GM18508 (cell line): ENCODE results near the gene ABCA7.

Source experiments
- ATAC-seq: cut with Tn5 transposase; IDR thresholded peaks from one replicate; pipeline ENCODE4 v1.9.1; 2021; ENCODE audit warnings: moderate number of reproducible peaks; ENCODE audit not compliant: insufficient read depth, unreplicated experiment

Gene ABCA7

DNA sequence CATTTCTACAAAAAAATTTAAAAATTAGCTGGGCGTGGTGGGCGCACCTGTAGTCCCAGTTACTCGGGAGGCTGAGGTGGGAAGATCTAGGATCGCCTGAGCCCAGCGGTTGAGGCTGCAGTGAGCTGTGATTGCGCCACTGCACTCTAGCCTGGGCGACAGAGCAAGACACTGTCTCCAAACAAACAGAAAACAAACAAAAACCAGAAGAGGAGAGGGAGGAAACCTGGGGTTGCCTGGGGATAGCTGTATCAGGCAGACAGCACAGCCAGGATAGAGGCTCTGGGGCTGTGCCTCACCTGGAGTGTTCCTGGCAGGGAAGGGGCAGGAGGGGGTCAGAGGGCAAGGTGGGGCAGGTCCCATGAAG is 57.9 kb downstream of the ABCA7 start:
- no peak for ATAC-seq

DNA sequence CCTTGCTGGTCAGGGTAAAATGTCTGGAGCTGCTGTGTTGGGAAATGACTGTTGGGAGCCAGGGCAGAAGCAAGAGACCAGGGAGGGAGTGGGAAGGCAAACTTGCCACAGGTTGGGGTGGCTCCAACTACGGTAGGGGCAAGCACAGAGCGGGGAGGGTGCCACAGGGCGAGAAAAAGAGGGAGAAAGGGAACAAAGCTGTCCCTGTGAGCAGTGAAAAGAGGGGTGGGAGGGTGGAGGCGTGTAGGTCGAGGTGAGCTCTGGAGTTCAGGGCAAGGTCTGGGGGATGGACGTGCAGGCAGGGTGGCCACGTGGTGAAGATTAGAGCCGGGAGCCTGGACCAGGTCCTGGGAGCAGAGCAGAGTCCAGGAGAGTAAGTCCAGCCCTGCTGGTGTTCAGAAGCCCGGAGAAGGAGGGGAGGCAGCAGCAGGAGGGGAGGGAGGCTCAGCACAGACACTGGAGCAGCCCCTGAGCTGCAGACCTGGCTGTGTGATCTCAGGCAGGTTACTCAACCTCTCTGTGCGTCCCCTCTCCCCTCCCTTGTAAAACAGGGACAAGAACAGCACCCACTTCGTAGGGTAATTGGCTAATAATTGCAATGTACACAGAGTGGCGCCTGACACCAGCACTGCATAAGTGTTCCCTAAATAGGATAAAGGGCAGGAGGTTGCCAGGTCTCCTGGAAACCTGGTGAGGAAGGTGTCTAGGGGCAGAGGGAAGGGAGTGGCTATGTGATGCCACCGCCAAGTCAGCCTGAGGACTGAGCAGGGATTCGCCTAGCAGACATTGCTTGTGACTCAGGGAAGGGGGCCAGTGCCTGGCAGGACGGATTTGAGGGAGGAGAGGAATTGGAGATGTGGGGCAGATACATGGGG is 58.5 kb downstream of the ABCA7 start:
- no peak for ATAC-seq

DNA sequence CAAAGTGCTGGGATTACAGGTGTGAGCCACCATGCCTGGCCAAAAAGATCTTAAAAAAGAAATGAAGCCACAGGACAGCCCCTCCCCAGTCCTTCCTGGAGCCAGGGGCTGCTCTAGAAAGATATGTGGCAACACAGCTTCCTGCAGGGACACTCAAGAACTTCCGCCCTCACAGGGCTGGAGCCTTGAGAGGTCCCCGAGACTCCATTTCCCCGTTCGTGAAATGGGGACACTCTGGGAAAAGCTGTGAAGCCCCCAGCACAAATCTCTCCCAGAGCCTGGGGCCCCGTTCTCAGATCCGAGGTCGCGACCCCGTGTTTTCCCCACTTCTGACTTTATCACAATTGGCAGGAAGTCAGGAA is 61.4 kb downstream of the ABCA7 start:
- no peak for ATAC-seq

DNA sequence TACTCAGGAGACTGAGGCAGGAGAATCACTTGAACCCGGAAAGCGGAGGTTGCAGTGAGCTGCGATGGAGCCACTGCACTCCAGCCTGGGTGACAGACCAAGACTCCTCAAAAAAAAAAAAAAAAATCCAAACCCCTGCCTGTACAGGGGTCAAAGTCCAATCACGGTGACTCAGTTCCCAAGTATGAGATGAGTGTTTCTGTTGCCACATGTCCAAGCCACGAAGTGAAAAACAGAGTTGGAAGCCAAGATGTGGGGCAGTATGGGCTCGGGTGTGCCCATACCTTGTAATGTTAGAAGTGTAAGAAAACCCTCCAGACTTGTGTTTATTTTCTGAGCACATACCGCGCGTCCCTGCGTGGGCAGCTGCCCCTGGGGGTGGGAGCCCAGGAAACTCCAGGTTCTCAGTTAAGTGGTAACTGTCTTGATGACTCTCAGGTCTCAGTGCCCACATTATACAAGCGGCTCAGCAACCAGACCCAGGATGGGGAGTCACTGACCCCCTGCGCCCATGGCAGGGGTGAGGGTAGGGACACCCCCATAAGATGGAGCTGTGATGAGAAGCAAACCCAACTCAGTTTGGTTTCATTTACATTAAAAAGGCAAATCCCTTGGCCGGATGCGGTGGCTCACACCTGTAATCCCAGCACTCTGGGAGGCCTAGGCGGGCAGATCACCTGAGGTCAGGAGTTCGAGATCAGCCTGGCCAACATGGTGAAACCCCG is 62.7 kb downstream of the ABCA7 start:
- no peak for ATAC-seq

DNA sequence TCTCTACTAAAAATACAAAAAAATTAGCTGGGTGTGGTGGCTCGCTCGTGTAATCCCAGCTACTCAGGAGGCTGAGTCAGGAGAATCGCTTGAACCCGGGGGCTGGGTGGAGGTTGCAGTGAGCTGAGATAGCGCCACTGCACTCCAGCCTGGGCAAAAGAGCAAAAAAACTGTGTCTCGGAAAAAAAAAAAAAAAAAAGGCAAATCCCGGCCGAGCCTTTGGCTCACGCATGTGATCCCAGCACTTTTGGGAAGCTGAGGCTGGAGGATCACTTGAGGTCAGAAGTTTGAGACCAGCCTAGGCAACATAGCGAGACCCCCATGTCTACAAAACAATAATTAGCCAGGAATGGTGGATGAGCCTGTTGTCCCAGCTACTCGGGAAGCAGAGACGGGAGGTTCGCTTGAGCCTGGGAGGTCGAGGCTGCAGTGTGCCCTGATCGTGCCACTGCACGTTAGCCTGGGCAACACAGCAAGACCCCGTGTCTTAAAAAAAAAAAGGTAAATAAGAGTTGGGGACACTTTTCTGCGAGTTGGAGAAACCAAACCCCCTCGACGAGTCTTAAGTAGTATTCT is 63.3 kb downstream of the ABCA7 start:
- peak; percentile 2 for ATAC-seq

DNA sequence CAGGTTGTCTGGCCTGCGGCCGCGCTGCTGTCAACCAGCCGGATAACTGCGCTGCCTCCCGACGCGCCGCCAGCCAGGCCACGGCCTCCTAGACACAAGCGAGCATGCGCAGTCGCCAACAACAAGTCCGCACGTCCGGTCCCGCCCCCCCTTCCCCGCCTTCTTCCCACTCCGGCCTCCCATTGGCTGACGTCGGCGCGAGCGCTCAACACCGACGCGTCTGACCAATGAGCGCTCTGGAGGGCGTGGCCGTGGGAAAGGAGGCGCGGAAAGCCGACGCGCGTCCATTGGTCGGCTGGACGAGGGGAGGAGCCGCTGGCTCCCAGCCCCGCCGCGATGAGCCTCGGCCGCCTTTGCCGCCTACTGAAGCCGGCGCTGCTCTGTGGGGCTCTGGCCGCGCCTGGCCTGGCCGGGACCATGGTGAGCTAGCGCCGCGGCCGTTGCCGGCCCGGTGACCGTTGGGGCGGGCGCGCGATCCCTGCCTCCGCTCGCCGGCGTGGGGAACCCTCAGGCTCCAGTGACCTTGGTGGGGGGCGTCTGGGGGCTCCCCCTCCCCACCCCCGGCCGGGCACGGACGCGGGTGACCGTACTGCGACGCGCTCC is 63.9 kb downstream of the ABCA7 start, which contains the start of gene GPX4:
GPX4 (plus strand) TSS at position 287 of the 603 bp plus-strand sequence; CDS start at position 337, 50 bp downstream.
- ATAC-seq: peak; percentile 35

DNA sequence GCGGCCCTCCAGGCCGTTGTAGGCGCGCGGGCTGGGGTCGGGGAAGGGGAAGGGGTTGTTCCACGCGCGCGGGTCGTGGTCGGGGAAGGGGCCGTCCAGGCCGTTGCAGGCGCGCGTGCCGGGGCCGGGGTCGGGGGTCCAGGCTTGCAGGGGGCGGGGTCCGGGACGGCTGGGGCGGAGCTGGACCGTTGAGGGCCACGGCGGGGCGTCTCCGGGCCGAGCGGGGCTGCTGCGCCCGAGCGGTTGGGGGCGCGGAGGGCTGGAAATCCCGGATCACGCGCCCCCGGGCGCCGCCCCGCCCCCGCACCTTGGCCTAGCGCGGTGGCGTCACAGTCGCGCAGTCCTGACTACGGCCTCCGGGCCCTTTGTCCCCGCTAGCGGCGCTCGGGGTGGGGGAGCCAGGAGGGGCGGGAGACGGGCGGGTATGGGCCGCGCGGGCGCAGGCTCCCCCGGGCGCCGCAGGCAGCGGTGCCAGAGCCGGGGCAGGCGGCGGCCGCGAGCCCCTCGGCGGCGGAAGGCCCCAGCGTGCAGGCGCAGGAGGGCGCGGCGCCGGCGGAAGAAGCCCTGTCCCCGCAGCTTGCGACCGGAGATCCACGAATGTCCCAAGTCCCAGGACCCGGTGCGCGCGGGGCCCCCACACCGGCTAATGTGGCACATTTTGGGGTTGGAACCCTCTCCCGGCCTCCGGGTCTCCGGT is 64.6 kb downstream of the ABCA7 start:
- no peak for ATAC-seq

DNA sequence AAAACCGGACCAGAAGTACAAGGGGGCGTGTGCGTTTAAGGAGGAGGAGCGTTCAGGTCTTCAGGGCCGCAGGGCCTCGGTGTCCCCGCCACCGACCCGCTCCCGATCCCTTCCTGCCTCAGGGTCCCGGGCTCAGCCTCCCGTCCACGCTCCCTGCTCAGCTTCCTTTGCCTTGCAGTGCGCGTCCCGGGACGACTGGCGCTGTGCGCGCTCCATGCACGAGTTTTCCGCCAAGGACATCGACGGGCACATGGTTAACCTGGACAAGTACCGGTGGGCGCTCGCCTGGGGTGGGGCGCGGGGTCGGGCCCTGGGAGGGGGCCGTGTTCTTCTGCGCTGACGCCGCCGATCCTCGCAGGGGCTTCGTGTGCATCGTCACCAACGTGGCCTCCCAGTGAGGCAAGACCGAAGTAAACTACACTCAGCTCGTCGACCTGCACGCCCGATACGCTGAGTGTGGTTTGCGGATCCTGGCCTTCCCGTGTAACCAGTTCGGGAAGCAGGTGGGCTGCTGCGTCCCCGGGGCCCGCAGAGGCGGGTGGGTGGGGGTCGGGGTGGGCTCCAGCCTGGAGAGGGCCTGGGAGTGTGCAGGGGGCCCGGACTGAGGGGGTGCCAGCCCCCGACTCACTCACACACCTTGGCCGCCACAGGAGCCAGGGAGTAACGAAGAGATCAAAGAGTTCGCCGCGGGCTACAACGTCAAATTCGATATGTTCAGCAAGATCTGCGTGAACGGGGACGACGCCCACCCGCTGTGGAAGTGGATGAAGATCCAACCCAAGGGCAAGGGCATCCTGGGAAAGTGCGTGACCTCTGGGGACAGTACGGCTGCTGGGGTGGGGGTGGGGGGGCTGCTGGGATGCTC is 65.3 kb downstream of the ABCA7 start:
- ATAC-seq: no peak

DNA sequence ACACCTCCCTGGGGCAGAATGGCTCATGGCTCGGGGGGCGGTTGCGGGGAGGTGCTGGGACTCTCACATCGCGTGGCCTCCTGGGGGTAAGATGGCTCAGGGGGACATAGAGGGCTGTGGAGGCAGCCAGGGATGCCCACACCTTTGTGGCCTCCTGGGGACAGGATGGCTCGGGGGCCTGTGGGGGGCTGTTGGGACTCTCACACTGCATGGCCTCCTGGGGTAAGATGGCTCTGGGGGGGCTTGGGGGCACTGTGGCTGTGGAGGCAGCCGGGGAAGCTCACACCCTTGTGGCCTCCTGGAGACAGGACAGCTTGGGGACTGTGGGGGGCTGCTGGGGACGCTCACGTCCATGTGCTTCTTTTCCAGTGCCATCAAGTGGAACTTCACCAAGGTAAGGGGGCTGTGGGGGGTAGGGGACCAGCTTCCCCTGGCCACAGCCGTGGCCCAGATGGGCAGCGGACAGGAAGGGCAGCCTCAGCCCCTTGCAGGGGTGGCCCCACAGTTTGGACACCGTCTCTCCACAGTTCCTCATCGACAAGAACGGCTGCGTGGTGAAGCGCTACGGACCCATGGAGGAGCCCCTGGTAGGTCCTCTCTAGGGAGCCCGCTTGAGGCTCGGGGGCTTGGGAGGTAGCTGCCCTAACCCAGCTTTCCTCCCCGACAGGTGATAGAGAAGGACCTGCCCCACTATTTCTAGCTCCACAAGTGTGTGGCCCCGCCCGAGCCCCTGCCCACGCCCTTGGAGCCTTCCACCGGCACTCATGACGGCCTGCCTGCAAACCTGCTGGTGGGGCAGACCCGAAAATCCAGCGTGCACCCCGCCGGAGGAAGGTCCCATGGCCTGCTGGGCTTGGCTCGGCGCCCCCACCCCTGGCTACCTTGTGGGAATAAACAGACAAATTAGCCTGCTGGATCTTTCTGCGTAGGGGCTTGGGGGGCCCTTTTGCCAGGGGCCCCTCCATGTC is 66.2 kb downstream of the ABCA7 start:
- ATAC-seq: no peak

DNA sequence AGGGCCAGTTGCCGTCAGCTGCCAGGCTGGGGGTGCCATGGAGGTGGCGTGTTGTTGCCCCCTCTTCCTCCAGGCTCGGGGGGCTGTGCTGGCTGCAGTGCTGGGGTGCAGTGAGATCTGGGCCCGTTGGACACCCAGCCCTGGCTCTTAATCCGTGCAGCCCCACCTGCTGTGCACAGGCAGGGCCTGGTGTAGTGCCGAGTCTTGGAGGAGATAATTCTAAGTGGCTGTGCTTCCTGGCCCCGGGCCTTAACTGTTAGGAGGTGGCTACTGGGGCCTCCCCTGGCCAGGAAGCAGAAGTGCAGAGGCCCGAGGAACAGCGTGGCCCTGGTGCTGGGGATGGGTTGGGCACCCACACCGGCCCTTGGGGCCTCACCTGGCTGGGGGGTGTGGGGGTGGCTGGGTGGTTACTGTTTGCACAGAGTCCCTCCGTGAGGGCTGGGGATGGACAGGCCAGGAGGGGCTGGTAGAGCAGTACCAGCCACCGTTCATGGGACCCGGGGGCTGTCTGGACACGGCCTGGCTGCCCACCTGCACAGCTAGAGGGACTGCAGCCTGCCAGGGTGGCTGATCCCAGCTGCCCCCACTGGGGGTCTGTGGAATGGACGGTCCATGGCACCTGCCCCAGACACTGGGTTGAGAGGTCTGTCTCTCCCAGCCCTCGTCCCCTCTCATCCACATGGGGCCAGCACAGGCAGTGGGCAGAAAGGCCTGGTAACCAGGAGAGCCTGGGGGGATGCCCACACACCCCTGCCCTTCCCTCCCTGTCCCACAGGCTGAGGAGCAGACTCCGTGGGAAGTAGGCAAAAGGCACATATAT is 67.1 kb downstream of the ABCA7 start:
- ATAC-seq: no peak

DNA sequence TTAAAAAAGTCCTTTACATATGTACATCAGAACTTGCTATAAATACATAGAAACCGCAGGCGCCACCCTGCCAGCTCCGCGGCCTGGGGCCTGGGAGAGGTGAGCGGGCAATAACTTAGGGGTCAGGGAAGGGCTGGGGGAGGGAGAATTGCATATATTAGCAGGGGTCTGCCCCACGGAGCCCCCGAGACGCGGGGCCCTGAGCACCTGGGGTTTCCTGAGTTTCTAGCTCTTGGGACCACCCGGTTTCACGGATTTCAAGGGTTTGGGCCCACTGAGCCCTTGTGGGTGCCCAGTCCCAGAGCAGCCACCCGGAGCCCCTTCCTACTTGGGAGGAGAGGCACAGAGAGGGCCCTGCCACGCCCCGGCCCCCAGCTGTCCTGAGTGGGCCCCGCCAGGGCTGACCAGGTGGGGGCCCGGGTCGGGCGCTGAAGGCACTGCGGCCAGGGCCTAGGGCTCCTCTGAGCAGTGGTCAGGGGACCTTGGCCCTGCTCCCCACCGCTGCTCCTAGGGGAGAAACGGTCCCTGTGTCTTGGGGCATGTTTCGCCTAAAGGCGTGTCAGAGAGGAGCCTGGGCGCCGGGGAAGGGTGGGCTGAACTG is 67.9 kb downstream of the ABCA7 start:
- ATAC-seq: no peak

DNA sequence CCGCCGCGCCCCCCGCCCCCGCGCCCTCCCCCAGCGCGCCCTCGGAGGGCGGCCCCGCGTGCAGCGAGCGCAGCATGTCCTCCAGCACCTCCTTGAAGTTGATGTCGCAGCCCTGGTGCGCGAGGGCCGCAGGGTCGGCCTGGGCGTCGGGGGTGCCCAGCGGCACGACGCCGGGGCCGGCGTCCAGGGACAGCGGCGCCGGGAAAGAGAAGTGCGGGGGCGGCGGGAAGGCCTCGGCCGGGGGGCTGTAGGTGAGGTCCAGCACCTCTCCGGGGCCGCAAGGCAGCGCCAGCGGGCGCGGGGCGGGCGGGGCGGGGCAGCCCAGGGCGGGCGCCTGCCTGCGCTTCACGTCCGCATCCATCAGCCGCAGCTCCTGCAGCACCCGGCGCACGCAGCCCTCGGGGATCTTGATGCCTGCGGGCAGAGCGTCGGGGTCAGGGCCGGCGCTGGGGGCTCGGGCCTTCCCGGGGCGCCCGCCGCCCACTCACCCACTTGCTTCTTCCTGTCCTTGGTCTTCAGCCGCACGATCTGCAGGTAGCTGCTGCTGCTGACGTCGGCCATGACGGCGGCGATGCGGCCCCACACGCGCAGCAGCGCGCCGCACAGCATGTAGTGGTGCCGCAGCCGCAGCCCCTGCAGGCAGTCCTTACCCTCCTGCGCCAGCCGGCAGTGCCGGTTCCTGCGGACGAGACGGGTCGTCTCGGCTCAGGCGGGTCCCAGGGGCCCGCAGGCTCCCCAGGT is 68.6 kb downstream of the ABCA7 start:
- ATAC-seq: no peak

DNA sequence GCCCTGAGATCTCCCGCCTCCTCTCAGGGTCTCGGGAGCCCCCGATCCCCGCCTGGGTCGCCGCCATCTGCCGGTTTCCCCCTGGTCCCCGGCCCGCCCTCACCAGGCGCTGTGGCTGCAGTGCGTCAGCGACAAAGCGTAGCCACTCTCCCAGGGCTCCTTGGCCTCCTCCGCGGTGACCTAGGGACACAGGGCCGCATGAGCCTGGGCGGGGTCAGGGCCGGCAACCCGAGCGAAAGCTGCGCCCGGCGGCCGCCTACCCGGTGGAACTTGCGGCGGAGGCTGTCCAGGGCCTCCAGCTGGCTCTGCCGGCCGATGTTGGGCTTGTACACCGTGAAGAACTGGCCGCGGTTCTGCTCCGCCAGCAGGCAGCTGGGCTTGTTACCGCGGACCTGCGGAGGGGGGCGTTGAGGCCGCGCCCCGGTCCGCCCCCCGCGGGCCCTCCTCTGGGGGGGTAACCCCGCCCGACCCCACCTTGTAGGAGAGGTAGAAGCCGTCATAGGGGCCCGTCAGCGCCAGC is 69.2 kb downstream of the ABCA7 start:
- ATAC-seq: no peak

DNA sequence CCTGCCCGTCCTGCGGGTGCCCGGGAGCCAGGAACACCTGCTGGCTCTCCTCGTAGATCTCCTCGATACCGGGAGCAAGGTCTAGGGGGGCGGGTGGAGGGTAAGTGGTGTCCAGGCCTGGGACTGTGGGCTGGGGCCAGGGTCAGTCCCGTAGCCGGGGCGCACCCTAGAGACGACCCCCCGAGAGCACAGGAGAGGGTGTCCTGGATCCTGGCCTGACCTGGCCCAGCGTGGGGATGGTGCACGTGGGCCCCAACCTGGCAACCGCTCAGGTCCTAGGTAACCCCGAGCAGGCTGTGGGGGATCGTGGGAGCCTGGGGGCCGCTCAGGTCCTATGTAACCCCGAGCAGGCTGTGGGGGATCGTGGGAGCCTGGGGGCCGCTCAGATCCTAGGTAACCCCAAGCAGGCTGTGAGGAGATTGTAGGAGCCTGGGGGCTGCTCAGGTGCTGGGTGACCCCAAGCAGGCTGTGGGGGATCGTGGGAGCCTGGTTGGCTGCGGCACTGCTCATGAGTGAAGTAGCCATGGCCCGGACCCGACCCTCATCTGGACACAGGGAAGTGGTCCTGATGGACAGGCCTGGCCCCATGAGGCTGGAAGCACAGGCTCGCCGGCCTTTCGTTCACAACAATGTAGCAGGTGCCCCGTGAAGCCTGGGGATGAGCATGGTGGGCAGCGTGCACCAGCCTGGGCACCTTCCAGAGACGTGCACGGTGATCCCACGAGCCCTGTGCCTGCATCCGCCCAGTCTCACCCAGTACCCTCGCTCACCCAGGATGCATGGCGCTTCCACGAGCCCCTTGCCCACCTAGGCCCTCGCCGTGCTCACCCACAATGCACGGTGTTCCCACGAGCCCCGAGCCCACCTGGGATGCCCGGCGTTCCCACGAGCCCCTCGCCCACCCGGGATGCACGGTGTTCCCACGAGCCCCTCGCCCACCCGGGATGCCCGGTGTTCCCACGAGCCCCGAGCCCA is 70.1 kb downstream of the ABCA7 start:
- ATAC-seq: no peak
